Common myeloid progenitor, CD34-positive (primary cell): Measurements from ENCODE around the gene ZNF280A.

Experiments
- CTCF ChIA-PET: fragments of 350-600 bp; sonication (Branson Sonifier 250); formaldehyde crosslinking; loops from one replicate; lab custom pipeline; 2021; ENCODE audit warnings: antibody characterized with exemption; lab: Charles Lee
- POLR2A ChIA-PET: fragments of 350-600 bp; sonication (Branson Sonifier 250); formaldehyde crosslinking; loops from one replicate; lab custom pipeline; 2021; ENCODE audit warnings: antibody characterized with exemption; lab: Charles Lee
- DNase-seq, 3 donors: peaks; one replicate each; pipeline versions ENCODE4 v3.0.0 to v3.0.0-alpha.2; 2013
- H3K27ac ChIP-seq, 2 experiments: 1 replicate in 1 of 2; 2 replicates in 1 of 2; pipeline ENCODE4 v1.7.0; 2013; ENCODE audit warnings: inconsistent platforms in 2 of 2, low read length in 2 of 2, mild to moderate bottlenecking in 2 of 2, low read depth in 1 of 2, moderate library complexity in 1 of 2; ENCODE audit not compliant: severe bottlenecking in 2 of 2, insufficient read depth in 1 of 2, poor library complexity in 1 of 2
- H3K27me3 ChIP-seq, 5 experiments: replicated peaks in 2 of 5; 1 replicate in 3 of 5; 2 replicates in 2 of 5; pipeline versions ENCODE4 v1.6.1 to v1.7.0; 2013; ENCODE audit warnings: low read length in 4 of 5, mild to moderate bottlenecking in 2 of 5, moderate library complexity in 2 of 5, inconsistent platforms in 1 of 5; ENCODE audit not compliant: insufficient read depth in 5 of 5, control insufficient read depth in 4 of 5
- H3K36me3 ChIP-seq, 4 experiments: 1 replicate in 2 of 4; 2 replicates in 2 of 4; pipeline versions ENCODE4 v1.6.1 to v1.7.0; 2013; ENCODE audit warnings: low read length in 3 of 4, control low read depth in 1 of 4, mild to moderate bottlenecking in 1 of 4; ENCODE audit not compliant: control insufficient read depth in 4 of 4, insufficient read depth in 4 of 4
- H3K4me1 ChIP-seq, 4 experiments: 1 replicate in 3 of 4; 2 replicates in 1 of 4; pipeline versions ENCODE4 v1.6.1 to v1.7.1; 2013; ENCODE audit warnings: low read length in 3 of 4, mild to moderate bottlenecking in 3 of 4, control low read depth in 1 of 4, inconsistent platforms in 1 of 4, moderate library complexity in 1 of 4; ENCODE audit not compliant: control insufficient read depth in 4 of 4, insufficient read depth in 4 of 4; ENCODE audit errors: control extremely low read depth in 1 of 4
- H3K4me3 ChIP-seq, 7 experiments: 1 replicate in 4 of 7; 2 replicates in 3 of 7; pipeline versions ENCODE4 v1.5.1 to v1.7.0; 2013; ENCODE audit warnings: mild to moderate bottlenecking in 7 of 7, low read length in 6 of 7, moderate library complexity in 6 of 7, inconsistent platforms in 2 of 7, low read depth in 2 of 7, control low read depth in 1 of 7; ENCODE audit not compliant: insufficient read depth in 4 of 7, control insufficient read depth in 1 of 7; ENCODE audit errors: extremely low read depth in 1 of 7
- H3K9me3 ChIP-seq, 5 experiments: 1 replicate in 4 of 5; 2 replicates in 1 of 5; pipeline versions ENCODE4 v1.6.1 to v1.7.1; 2013; ENCODE audit warnings: low read length in 4 of 5, mild to moderate bottlenecking in 2 of 5, inconsistent platforms in 1 of 5, low read depth in 1 of 5, moderate library complexity in 1 of 5; ENCODE audit not compliant: control insufficient read depth in 4 of 5, insufficient read depth in 2 of 5; ENCODE audit errors: control extremely low read depth in 1 of 5
- WGBS: methylation state at CpG from one replicate; pipeline ENCODE4 v1.1.5; 2013; ENCODE audit not compliant: insufficient coverage; 5-methylcytosine and 5-hydroxymethylcytosine counted together

The ZNF280A gene

DNA sequence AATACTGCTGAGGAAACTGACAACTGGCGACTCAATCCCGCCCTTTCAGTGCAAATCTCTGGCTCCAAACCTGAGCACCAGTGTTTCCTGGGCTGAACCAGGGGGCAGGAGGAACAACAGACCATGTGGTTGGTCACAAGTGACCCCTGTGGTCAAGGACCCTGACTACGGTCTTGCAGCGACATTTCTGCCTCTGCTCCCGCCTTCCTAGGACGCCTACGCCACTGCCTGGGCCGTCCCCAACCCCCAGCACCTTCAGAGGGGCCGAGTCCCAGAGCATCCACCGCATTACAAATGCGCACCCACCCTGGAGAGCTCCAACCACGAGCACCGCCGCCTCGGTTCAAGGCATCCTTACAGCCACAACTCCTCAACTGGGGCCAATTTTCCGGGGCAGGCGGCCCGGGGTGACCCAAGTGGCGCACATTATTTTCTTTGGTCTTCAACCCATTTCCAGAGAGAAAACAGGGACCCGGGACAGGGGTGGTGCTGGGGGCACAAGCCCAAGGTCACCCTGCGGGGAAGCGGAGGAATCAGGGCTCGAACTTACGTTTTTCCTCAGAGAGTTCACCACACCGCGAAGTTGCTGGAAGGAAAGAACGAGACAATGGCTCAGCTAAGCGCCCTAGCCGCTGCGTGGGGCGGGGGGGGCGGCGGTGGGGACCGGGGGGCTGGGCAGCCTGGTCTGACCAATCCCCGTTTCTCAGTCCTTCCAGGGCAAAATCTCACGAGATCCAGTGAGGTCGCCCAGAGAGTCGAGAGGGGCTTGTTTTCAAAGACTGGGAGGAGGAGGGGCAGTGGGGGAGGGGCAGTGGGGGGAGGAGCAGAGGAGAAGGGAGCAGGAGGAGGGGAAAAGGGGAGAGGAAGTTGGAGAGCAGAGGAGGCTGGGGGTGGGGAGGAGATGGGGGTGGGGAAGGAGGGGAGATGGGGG, 37.2 kb upstream of the ZNF280A start:
- peak overlapping the region in 1 of 2 experiments; percentile 90 for H3K27ac ChIP-seq
- H3K36me3 ChIP-seq, result no peaks in the 10 kb centered on the region
- no peak overlapping the region for H3K4me3 ChIP-seq
- 94% methylated on average over 25 of the region's 38 CpGs for WGBS
- CTCF ChIA-PET, result no interaction called here
- DNase-seq, result peak in 1 of 3 donors; percentile 17
- H3K27me3 ChIP-seq, result no peaks in the 10 kb centered on the region
- POLR2A ChIA-PET, result no interaction called here
- H3K9me3 ChIP-seq, result no peaks in the 10 kb centered on the region
- H3K4me1 ChIP-seq, result peaks cover 0 to 2% (median 0%) of the 10 kb centered on the region in 4 experiments

DNA sequence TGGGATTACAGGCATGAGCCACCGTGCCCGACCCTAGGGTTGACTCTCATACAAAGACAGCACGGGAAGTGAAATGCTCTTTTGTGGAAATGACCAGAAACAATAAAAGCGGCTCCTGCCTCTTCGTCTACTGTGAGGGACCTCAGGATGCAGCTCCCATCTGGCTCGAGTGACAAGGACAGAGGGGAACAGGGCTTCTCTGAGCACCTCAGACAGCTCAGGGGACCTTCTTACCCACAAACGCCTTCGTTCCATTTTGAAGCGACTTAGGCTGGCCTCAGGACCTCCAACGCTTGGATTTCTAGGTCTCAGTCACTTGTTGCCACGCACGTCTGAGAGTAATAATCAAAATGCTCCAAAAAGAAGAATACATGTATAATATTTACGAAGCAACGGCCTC, 36.5 kb upstream of the ZNF280A start:
- H3K9me3 ChIP-seq, result no peaks in the 10 kb centered on the region
- no peak for DNase-seq
- CTCF ChIA-PET, result no interaction called here
- no peaks in the 10 kb centered on the region for H3K27me3 ChIP-seq
- POLR2A ChIA-PET, result no interaction called here
- WGBS, result 97% methylated on average over 12 of the region's 14 CpGs
- H3K4me1 ChIP-seq, result peaks cover 0 to 2% (median 0%) of the 10 kb centered on the region in 4 experiments
- peak overlapping the region in 1 of 2 experiments; percentile 90 for H3K27ac ChIP-seq
- no peaks in the 10 kb centered on the region for H3K36me3 ChIP-seq
- H3K4me3 ChIP-seq, result no peak overlapping the region

DNA sequence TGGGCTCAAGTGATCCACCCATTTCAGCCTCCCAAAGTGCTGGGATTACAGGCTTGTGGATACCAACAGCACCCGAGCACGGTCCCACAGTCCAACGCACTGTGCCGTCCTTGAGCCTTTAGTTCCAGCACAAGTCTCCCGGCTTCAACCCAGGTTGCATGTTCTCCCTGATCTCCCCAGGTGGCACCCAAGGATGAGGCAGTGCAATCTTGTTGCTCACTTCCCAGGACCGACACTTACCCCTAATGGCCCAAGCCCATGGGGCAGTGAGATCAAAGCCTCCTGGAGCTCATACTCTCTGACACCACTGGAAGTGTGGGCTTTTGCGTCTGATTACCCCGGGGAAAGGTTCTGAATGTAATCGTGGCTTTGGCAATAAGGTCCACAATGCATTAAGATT, 35.5 kb upstream of the ZNF280A start:
- WGBS, result 100% methylated on average over 8 of the region's 9 CpGs
- no peak for DNase-seq
- ChIA-PET POLR2A (no interaction called here), CTCF (interaction anchor here (0.6 to 1.8 kb wide), 2 partner anchors 33 to 207 kb away, joined by 4 to 6 read pairs; no protein-coding TSS in a partner anchor)
- Histone ChIP-seq H3K9me3 (no peaks in the 10 kb centered on the region), H3K4me3 (no peak overlapping the region), H3K4me1 (peaks cover 0 to 2% (median 0%) of the 10 kb centered on the region in 4 experiments), H3K27ac (no peak overlapping the region), H3K27me3 (no peaks in the 10 kb centered on the region), H3K36me3 (no peaks in the 10 kb centered on the region)

DNA sequence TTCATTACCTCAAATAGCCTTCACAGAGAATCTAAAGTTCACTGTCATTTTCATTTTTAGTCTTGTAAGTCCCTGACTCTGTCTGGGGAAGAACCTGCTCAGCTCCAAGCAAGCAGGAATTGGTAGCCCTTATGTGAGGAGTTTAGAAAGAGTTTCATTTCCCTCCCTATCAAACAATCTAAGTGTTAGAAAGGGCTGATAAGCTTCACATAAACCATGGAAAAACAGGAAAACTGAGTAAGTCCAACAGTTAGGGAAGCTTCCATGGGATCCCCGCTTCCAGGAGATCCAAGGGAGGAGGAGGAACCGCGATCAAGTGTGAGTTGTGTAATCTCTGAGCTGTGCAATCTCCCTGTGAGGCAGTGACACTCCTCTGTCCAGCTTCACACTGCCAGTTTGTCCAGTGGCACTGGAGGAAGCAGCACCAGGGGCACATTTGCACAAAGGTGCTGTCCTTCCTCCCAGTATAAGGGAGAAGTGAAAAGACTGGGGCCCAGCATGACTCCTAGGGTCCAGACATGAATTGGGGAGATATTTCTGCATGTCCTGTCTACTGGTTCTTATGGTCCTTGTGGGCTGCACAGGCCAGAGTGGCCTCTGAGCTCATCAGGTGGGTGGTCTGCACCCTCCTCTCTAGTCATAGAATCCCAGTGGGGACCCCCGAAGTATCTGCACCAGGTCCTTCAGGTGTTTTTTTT, 34.7 kb upstream of the ZNF280A start:
- Histone ChIP-seq H3K4me1 (peaks cover 0 to 2% (median 0%) of the 10 kb centered on the region in 4 experiments), H3K36me3 (no peaks in the 10 kb centered on the region), H3K9me3 (no peaks in the 10 kb centered on the region), H3K27ac (peak overlapping the region in 1 of 2 experiments; percentile 25), H3K27me3 (no peaks in the 10 kb centered on the region), H3K4me3 (no peak overlapping the region)
- WGBS, result 98% methylated on average over 4 of the region's 4 CpGs
- DNase-seq, result no peak
- POLR2A ChIA-PET, result no interaction called here
- CTCF ChIA-PET, result interaction anchor here (0.9 to 1.8 kb wide), 5 partner anchors 15 to 347 kb away, joined by 3 to 5 read pairs (median 4); no protein-coding TSS in a partner anchor

- ChIA-PET CTCF (interaction anchor here (0.9 to 1.8 kb wide), 5 partner anchors 15 to 347 kb away, joined by 3 to 5 read pairs (median 4); no protein-coding TSS in a partner anchor), POLR2A (no interaction called here)
- 78% methylated on average over 5 of the region's 8 CpGs for WGBS
- Histone ChIP-seq H3K4me3 (no peak overlapping the region), H3K27me3 (no peaks in the 10 kb centered on the region), H3K4me1 (peaks cover 0 to 2% (median 0%) of the 10 kb centered on the region in 4 experiments), H3K9me3 (no peaks in the 10 kb centered on the region), H3K36me3 (no peaks in the 10 kb centered on the region), H3K27ac (no peak overlapping the region)
- DNase-seq, result peak in 1 of 3 donors; percentile 10
Observed at GRCh38 chr22:22553735-22554586, 33.9 kb upstream of the ZNF280A start.

GRCh38 chr22:22553141-22553540, 33.1 kb upstream of the ZNF280A start:
- Histone ChIP-seq H3K36me3 (no peaks in the 10 kb centered on the region), H3K27me3 (no peaks in the 10 kb centered on the region), H3K9me3 (no peaks in the 10 kb centered on the region), H3K27ac (no peak overlapping the region), H3K4me3 (no peak overlapping the region), H3K4me1 (peaks cover 0 to 3% (median under 1%) of the 10 kb centered on the region in 4 experiments)
- CTCF ChIA-PET, result interaction anchor here (0.7 to 2.3 kb wide), 3 partner anchors 25 to 121 kb away, joined by 3 to 12 read pairs (median 5); no protein-coding TSS in a partner anchor
- POLR2A ChIA-PET, result no interaction called here
- DNase-seq, result no peak
- WGBS, result 100% methylated on average over 1 of the region's 1 CpG
